Astrocyte of the cerebellum (primary cell): ENCODE data around the gene BTNL3.
"Not testable (repeated sequence)": the region's sequence is repeated elsewhere in the genome, so short reads cannot be mapped to it uniquely, and the experiment has no call there.

Experiments used
- DNase-seq: peaks from one replicate; pipeline ENCODE4 v3.0.0-alpha.2; 2011; ENCODE audit warnings: low read depth
- H3K4me3 ChIP-seq: 2 replicates; pipeline ENCODE4 v1.5.1; 2011; ENCODE audit warnings: mild to moderate bottlenecking, low read depth, low read length, moderate library complexity
- CTCF ChIP-seq: IDR thresholded peaks from 2 replicates; pipeline ENCODE4 v1.5.1; 2012; ENCODE audit warnings: low read length, low read depth, moderate library complexity, mild to moderate bottlenecking; ENCODE audit errors: missing control alignments
- in situ Hi-C: cut with HindIII; loops from 2 replicates; pipeline ENCODE4 v1.10.0; 2017; ENCODE audit warnings: low sequenced_read_pairs

Gene BTNL3

DNA sequence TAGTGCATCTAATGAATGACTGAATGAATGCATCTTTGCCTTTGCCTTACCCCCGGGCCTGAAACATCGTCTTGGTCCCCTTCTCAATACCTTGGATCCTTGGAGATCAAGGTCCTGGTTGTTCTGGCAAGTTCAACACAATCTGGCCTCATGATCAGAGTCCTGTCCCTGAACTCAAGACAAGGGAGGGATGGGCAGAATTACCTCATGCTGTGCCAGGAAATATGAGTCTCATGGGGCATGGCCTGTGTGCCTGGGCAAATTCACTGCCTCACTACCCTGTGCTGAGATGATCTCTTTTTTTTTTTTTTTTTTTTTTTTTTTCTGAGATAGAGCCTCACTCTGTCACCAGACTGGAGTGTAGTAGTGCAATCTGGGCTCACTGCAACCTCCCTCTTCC is 630 bp upstream of the BTNL3 start:
- no peak for TF ChIP-seq CTCF
- DNase-seq, result no peak
- H3K4me3 ChIP-seq, result no peak overlapping the region
- in situ Hi-C loops, result no loop called here

GRCh38 chr5:180990086-180990881 is 1.6 kb downstream of the BTNL3 start:
- no peak for DNase-seq
- TF ChIP-seq CTCF, result no peak

DNA sequence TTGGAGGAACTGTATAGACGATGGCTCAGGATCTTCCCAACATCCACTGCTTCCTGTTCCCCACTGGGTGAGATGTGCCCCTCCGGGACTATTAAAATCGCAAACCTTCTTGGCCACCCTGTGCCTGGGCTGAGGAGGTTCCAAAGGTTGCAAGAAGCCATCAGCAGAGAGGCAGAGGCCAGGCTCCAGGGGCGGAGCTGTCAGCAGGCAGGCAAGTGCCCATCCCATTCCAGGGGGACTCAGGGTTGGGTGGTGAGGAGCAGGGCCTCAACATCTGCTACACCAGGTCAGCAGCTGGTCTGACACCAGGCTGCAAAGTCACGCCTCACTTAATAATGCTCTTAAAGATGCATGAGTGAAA is 2.2 kb downstream of the BTNL3 start:
- H3K4me3 ChIP-seq, result no peak overlapping the region
- DNase-seq, result no peak
- in situ Hi-C loops, result no loop called here
- no peak for TF ChIP-seq CTCF

More at GRCh38 chr5:180990086-180990881, 1.6 kb downstream of the BTNL3 start:
- in situ Hi-C loops, result no loop called here
- no peak overlapping the region for H3K4me3 ChIP-seq

GRCh38 chr5:181001947-181002346 is 13.3 kb downstream of the BTNL3 start:
- in situ Hi-C loops, result no loop called here
- no peak for TF ChIP-seq CTCF
- H3K4me3 ChIP-seq, result no peak overlapping the region
- no peak for DNase-seq

GRCh38 chr5:181005791-181006190 is 17.1 kb downstream of the BTNL3 start:
- TF ChIP-seq CTCF, result no peak
- in situ Hi-C loops, result no loop called here
- H3K4me3 ChIP-seq, result no peak overlapping the region
- no peak for DNase-seq

DNA sequence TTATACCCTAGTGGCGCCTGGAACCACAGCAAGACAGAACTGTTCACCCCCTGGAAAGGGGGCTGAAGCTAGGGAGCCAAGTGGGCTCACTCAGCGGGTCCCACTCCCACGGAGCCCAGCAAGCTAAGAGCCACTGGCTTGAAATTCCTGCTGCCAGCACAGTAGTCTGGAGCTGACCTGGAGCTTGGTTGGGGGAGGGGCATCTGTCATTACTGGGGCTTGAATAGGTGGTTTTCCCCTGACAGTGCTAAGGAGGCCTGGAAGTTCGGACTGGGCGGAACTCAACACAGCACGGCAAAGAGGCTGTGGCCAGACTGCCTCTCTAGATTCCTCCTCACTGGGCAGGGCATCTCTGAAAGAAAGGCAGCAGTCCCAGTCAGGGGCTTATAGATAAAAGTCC is 19.5 kb downstream of the BTNL3 start:
- H3K4me3 ChIP-seq, result no peak overlapping the region
- TF ChIP-seq CTCF, result no peak
- no peak for DNase-seq
- in situ Hi-C loops, result no loop called here

DNA sequence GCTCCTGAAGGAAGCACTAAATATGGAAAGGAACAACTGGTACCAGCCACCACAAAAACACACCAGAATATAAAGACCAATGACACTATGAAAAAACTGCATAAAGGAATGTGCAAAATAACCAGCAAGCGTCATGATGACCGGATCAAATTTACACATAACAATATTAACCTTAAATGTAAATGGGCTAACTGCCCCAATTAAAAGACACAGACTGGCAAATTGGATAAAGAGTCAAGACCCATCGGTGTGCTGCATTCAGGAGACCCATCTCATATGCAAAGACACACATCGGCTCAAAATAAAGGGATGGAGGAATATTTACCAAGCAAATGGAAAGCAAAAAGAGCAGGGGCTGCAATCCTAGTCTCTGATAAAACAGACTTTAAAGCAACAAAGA is 21.4 kb downstream of the BTNL3 start:
- H3K4me3 ChIP-seq, DNase-seq, in situ Hi-C loops: not testable (repeated sequence)

DNA sequence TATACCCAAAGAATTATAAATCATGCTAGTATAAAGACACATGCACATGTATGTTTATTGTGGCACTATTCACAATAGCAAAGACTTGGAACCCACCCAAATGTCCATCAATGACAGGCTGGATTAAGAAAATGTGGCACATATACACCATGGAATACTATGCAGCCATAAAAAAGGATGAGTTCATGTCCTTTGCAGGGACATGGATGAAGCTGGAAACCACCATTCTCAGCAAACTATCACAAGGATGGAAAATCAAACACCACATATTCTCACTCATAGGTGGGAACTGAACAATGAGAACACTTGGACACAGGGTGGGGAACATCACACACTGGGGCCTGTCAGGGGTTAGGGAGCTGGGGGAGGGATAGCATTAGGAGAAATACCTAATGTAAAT is 26.0 kb downstream of the BTNL3 start:
- H3K4me3 ChIP-seq, DNase-seq, in situ Hi-C loops: not testable (repeated sequence)

GRCh38 chr5:181017448-181017847 is 28.8 kb downstream of the BTNL3 start:
- DNase-seq, in situ Hi-C loops, H3K4me3 ChIP-seq: not testable (repeated sequence)
